PC-3 (cell line): ENCODE data around the gene RASA2. TPM values are rescaled to one million over a fixed set of nuclear protein-coding genes. Genes with fewer than 3 reads are reported as not detected.

Source experiments
- ATAC-seq: fragments of 200-7000 bp; cut with Tn5 transposase; 2 replicates; pipeline ENCODE4 v1.9.1; 2020; ENCODE audit warnings: mild to moderate bottlenecking, moderate library complexity
- BruUV-seq: library from RNA; stranded (reverse); fragments of 400-500 nt; replicated peaks from 2 replicates; lab custom pipeline; 2021; lab: Mats Ljungman, UMichigan
- CTCF ChIA-PET: fragments of 300-600 bp; sonication (Branson Sonifier 250); formaldehyde crosslinking; loops from one replicate; lab custom pipeline; 2022; ENCODE audit warnings: antibody characterized with exemption; lab: Charles Lee
- POLR2A ChIA-PET: fragments of 300-600 bp; sonication (Branson Sonifier 250); formaldehyde crosslinking; loops from one replicate; lab custom pipeline; 2022; ENCODE audit warnings: antibody characterized with exemption; ENCODE audit not compliant: unreplicated experiment; lab: Charles Lee
- DNase-seq: peaks from one replicate; pipeline ENCODE4 v3.0.0-alpha.2; 2015
- H2AFZ ChIP-seq: fragments of 300-600 bp; sonication (generic); 2 replicates; pipeline ENCODE4 v1.6.0; 2016; ENCODE audit warnings: antibody characterized with exemption, low read length
- H3F3A ChIP-seq: fragments of 300-600 bp; sonication (generic); one replicate; pipeline ENCODE4 v1.6.0; 2017; ENCODE audit warnings: antibody characterized with exemption, low read length, control low read depth, mild to moderate bottlenecking; ENCODE audit not compliant: unreplicated experiment
- H3K27ac ChIP-seq: fragments of 300-600 bp; sonication (generic); 2 replicates; pipeline ENCODE4 v1.5.1; 2016; ENCODE audit warnings: mild to moderate bottlenecking, low read length
- H3K27me3 ChIP-seq: fragments of 300-600 bp; sonication (generic); 2 replicates; pipeline ENCODE4 v1.6.1; 2016; ENCODE audit warnings: low read length, mixed read lengths
- H3K36me3 ChIP-seq: fragments of 300-600 bp; sonication (generic); 2 replicates; pipeline ENCODE4 v1.6.1; 2016; ENCODE audit warnings: low read depth, mixed run types, low read length, mixed read lengths
- H3K4me1 ChIP-seq: fragments of 300-600 bp; sonication (generic); 2 replicates; pipeline ENCODE4 v1.5.1; 2016; ENCODE audit warnings: low read length; ENCODE audit not compliant: insufficient read depth
- H3K4me2 ChIP-seq: fragments of 300-600 bp; sonication (generic); 2 replicates; pipeline ENCODE4 v1.6.0; 2016; ENCODE audit warnings: low read length
- H3K4me3 ChIP-seq: fragments of 300-600 bp; sonication (generic); 2 replicates; pipeline ENCODE4 v1.5.1; 2016; ENCODE audit warnings: mild to moderate bottlenecking, low read length, mixed read lengths
- H3K79me2 ChIP-seq: fragments of 300-600 bp; sonication (generic); 2 replicates; pipeline ENCODE4 v1.6.1; 2017; ENCODE audit warnings: low read length, mixed read lengths
- H3K9ac ChIP-seq: fragments of 300-600 bp; sonication (generic); 2 replicates; pipeline ENCODE4 v1.6.0; 2016; ENCODE audit warnings: mild to moderate bottlenecking, low read length
- H3K9me2 ChIP-seq: fragments of 300-600 bp; sonication (generic); replicated peaks from 2 replicates; pipeline ENCODE4 v1.6.1; 2016; ENCODE audit warnings: mixed run types, low read length, mixed read lengths
- H3K9me3 ChIP-seq: fragments of 300-600 bp; sonication (generic); 2 replicates; pipeline ENCODE4 v1.6.1; 2016; ENCODE audit warnings: low read length, mixed read lengths
- H4K20me1 ChIP-seq: fragments of 300-600 bp; sonication (generic); 2 replicates; pipeline ENCODE4 v1.6.1; 2016; ENCODE audit warnings: low read length, mixed read lengths
- EZH2 ChIP-seq: fragments of 300-600 bp; sonication (generic); IDR thresholded peaks from one replicate; pipeline ENCODE4 v1.6.1; 2017; ENCODE audit warnings: antibody characterized with exemption, mild to moderate bottlenecking, low read length; ENCODE audit not compliant: unreplicated experiment
- EZH2phosphoT487 ChIP-seq: fragments of 300-600 bp; sonication (generic); IDR thresholded peaks from 2 replicates; pipeline ENCODE4 v1.6.1; 2018; ENCODE audit warnings: mild to moderate bottlenecking, antibody characterized with exemption, low read length, borderline replicate concordance
- intact Hi-C: fragments of 100-400 bp; cut with micrococcal nuclease; formaldehyde crosslinking; loops from 2 replicates; pipeline ENCODE4 v1.9.0; 2023
- total RNA-seq: library from RNA; depleted of rRNA; stranded (reverse); fragments of >200 nt; gene quantifications from 2 replicates; pipeline ENCODE4 v1.2.3, GENCODE V29; 2014
- TF ChIP-seq, protein P1 (sequence below): fragments of 300-600 bp; sonication (generic); conservative IDR thresholded peaks from 2 replicates; pipeline ENCODE4 v1.5.1; 2017; ENCODE audit warnings: antibody characterized with exemption, low read depth, mild to moderate bottlenecking, low read length

The RASA2 gene
- total RNA-seq, 1 experiment from 2014 or later, result 3.7 TPM

DNA sequence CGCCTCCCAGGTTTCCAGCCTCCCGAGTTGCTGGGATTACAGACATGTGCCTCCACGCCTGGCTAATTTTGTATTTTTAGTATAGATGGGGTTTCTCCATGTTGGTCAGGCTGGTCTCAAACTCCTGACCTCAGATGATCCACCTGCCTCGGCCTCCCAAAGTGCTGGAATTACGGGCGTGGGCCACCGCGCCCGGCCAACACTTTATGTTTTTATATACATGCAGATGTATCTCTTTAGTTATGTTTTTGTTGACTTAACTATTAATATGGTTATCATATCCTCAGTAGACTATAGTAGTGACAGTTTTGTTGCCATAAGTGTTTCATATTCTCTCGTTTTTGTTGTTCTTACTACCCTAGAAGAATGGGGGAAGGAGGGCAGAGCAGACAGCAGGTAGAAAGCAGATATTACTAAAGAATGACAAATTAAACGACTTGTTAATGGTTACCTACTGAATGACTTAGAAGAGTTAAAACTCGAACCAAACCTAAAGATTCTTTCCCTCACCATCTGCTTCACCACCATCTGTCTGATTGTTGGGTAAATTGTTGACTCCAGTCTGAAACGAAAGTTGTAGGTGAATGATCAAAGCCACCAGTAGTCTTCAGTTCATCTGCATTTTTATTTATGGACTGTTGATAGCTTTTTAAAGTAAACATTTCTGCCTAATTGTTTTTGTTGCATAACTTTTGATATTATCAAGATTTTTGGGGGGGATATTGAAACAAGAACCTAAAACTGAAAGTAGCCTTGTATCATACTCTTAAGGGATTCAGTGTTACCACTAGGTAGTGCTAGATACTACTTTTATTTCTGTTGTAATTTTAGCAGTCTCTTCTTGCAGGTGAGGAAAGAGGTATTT, 89.3 kb downstream of the RASA2 start:
- intact Hi-C loops, result loop anchor here (1.0 to 10.0 kb wide), 3 partner anchors 162 to 419 kb away; partner anchors contain the start of gene RNF7
- no peaks in the 10 kb centered on the region for H3K4me1 ChIP-seq
- H3F3A ChIP-seq, result no peaks in the 10 kb centered on the region
- peaks cover 13% of the 10 kb centered on the region for H3K36me3 ChIP-seq
- no peaks in the 10 kb centered on the region for H3K79me2 ChIP-seq
- no peaks in the 10 kb centered on the region for H3K9me3 ChIP-seq
- H2AFZ ChIP-seq, result no peak overlapping the region
- no peak overlapping the region for H3K27ac ChIP-seq
- no peaks in the 10 kb centered on the region for H4K20me1 ChIP-seq
- no peak overlapping the region for H3K4me2 ChIP-seq
- CTCF ChIA-PET, result no interaction called here
- POLR2A ChIA-PET, result no interaction called here
- ATAC-seq (peak; percentile 48), DNase-seq (peak; percentile 24)
- H3K9me2 ChIP-seq, result no peaks in the 10 kb centered on the region
- BruUV-seq, result no TSS peak
- no peak overlapping the region for H3K9ac ChIP-seq
- TF ChIP-seq EZH2phosphoT487 (no peak), EZH2 (no peak)
- TF ChIP-seq, protein P1, sequence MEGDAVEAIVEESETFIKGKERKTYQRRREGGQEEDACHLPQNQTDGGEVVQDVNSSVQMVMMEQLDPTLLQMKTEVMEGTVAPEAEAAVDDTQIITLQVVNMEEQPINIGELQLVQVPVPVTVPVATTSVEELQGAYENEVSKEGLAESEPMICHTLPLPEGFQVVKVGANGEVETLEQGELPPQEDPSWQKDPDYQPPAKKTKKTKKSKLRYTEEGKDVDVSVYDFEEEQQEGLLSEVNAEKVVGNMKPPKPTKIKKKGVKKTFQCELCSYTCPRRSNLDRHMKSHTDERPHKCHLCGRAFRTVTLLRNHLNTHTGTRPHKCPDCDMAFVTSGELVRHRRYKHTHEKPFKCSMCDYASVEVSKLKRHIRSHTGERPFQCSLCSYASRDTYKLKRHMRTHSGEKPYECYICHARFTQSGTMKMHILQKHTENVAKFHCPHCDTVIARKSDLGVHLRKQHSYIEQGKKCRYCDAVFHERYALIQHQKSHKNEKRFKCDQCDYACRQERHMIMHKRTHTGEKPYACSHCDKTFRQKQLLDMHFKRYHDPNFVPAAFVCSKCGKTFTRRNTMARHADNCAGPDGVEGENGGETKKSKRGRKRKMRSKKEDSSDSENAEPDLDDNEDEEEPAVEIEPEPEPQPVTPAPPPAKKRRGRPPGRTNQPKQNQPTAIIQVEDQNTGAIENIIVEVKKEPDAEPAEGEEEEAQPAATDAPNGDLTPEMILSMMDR, result peak; percentile 62
- no peak overlapping the region for H3K4me3 ChIP-seq
- no peaks in the 10 kb centered on the region for H3K27me3 ChIP-seq

DNA sequence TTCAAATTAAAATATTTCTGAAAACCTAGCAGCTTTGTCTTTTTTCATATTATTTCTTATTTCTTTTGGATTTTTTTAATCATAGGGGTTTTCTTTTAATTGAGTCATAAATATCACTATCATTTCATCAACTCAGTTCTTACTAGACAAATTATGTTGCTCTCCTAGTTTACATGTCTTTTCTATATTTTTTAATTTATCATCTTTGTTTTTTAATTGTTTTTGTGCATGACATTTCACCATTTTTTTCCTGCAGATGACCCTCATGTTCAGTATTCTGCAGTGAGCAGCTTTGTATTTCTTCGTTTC, 89.9 kb downstream of the RASA2 start:
- Histone ChIP-seq H3K27me3 (no peaks in the 10 kb centered on the region), H2AFZ (no peak overlapping the region), H3K9me3 (no peaks in the 10 kb centered on the region), H4K20me1 (no peaks in the 10 kb centered on the region), H3K36me3 (peaks cover 13% of the 10 kb centered on the region), H3K4me1 (no peaks in the 10 kb centered on the region), H3F3A (no peaks in the 10 kb centered on the region), H3K4me3 (no peak overlapping the region), H3K9me2 (no peaks in the 10 kb centered on the region), H3K9ac (no peak overlapping the region), H3K4me2 (no peak overlapping the region), H3K79me2 (no peaks in the 10 kb centered on the region), H3K27ac (no peak overlapping the region)
- POLR2A ChIA-PET, result no interaction called here
- BruUV-seq, result no TSS peak
- ATAC-seq (no peak), DNase-seq (no peak)
- intact Hi-C loops, result loop anchor here (1.0 to 10.0 kb wide), 3 partner anchors 162 to 418 kb away; partner anchors contain the start of gene RNF7
- TF ChIP-seq EZH2 (no peak), EZH2phosphoT487 (no peak)
- TF ChIP-seq, protein P1, result no peak; the same call in 1 of the 2 replicates
- CTCF ChIA-PET, result no interaction called here
